Neuron (in vitro differentiated cells): ENCODE data around the gene AGBL5.
A peak's percentile ranks its signal among the peaks of the same experiment; 100 is the strongest.

Source experiments
- H2AFZ ChIP-seq: one replicate; pipeline ENCODE4 v1.6.1; 2013; ENCODE audit warnings: low read depth, mild to moderate bottlenecking, inconsistent platforms, low read length, moderate library complexity
- H3K27me3 ChIP-seq: one replicate; pipeline ENCODE4 v1.6.1; 2013; ENCODE audit warnings: low read length; ENCODE audit not compliant: insufficient read depth
- H3K36me3 ChIP-seq: one replicate; pipeline ENCODE4 v1.6.1; 2013; ENCODE audit warnings: low read length; ENCODE audit not compliant: insufficient read depth
- H3K4me1 ChIP-seq: one replicate; pipeline ENCODE4 v1.6.1; 2013; ENCODE audit warnings: low read length; ENCODE audit not compliant: insufficient read depth
- H3K4me3 ChIP-seq: 2 replicates; pipeline ENCODE4 v1.5.1; 2013; ENCODE audit warnings: mild to moderate bottlenecking, low read length, moderate library complexity
- H3K9me3 ChIP-seq: one replicate; pipeline ENCODE4 v1.6.1; 2013; ENCODE audit warnings: low read length

AGBL5 gene

DNA sequence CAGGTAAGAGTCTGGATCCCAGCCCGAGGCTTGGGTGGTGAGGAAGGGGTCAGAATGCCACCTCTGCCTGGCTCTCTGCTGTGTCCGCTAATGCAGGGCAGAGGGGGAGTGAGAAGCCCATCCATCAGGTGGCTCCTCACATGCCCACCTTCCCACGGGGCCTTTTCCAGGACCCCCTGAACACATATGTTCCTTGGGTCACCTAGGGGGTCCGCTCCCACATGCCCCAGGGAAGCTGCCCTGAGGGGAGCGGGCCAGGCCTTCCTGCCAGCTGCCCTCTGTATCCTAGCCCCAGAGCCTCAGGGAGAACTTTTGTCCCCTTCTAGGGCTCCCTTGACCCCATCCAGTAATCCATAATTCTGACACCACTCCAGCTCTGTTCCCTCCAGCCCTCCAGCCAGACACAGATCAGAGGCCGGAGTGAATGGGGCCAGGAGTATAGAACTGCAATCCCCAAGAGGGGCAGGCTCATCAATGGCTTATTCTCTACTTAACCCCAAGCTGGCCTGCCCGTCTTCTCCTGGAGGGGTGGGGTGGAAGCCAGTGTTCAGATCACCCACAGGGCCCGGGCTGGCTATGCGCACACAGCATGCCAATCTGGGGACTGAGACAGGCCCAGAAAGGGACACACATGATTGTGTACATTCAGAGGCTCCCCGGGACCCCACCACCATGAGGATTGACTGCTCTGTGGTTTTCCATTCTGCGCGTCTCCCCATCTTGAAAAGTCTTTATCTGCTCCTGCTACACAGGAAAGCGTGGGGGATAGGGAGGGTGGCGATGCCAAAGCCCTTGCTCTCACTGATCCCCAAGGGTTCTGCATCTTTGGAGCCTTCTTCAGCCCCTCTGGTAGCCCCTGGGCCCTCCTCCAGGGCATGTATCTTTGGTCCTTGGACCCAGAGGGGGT is 28.0 kb downstream of the AGBL5 start:
- Histone ChIP-seq H3K27me3 (no peaks in the 10 kb centered on the region), H3K4me1 (peaks cover 29% of the 10 kb centered on the region), H3K36me3 (no peaks in the 10 kb centered on the region), H3K4me3 (no peak overlapping the region), H2AFZ (no peak overlapping the region), H3K9me3 (no peaks in the 10 kb centered on the region)

DNA sequence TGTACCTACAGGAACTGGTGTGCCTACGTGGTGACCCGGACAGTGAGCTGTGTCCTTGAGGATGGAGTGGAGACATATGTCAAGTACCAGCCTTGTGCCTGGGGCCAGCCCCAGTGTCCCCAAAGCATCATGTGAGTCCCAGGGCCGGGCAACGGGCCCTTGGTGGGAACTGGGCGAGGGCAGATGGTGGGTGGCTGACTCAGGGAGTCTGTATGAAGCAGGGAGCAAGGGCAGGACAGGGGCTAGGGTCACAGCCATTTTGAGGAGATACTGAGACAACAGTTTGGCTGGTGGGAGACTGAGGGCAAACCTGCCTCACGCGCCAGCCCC is 28.6 kb downstream of the AGBL5 start:
- Histone ChIP-seq H3K36me3 (no peaks in the 10 kb centered on the region), H2AFZ (no peak overlapping the region), H3K9me3 (no peaks in the 10 kb centered on the region), H3K4me1 (peaks cover 29% of the 10 kb centered on the region), H3K27me3 (no peaks in the 10 kb centered on the region), H3K4me3 (no peak overlapping the region)

DNA sequence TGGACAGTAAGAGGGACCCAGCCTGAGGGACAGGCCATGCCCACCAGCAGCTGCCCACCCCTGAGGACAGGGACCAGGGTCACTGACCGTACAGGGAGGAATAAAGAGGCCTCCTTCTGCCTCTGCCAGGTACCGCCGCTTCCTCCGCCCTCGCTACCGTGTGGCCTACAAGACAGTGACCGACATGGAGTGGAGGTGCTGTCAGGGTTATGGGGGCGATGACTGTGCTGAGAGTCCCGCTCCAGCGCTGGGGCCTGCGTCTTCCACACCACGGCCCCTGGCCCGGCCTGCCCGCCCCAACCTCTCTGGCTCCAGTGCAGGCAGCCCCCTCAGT is 29.1 kb downstream of the AGBL5 start:
- Histone ChIP-seq H3K27me3 (no peaks in the 10 kb centered on the region), H3K4me1 (peaks cover 32% of the 10 kb centered on the region), H2AFZ (no peak overlapping the region), H3K9me3 (no peaks in the 10 kb centered on the region), H3K4me3 (no peak overlapping the region), H3K36me3 (no peaks in the 10 kb centered on the region)

DNA sequence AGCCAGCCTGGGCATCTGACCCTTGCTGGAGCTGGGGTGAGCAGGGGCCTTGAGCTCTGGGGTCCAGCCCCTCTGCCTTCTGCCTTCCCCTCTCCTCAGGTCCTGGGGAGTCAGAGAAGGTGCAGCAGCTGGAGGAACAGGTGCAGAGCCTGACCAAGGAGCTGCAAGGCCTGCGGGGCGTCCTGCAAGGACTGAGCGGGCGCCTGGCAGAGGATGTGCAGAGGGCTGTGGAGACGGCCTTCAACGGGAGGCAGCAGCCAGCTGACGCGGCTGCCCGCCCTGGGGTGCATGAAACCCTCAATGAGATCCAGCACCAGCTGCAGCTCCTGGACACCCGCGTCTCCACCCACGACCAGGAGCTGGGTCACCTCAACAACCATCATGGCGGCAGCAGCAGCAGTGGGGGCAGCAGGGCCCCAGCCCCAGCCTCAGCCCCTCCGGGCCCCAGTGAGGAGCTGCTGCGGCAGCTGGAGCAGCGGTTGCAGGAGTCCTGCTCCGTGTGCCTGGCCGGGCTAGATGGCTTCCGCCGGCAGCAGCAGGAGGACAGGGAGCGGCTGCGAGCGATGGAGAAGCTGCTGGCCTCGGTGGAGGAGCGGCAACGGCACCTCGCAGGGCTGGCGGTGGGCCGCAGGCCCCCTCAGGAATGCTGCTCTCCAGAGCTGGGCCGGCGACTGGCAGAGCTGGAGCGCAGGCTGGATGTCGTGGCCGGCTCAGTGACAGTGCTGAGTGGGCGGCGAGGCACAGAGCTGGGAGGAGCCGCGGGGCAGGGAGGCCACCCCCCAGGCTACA is 30.7 kb downstream of the AGBL5 start:
- no peak overlapping the region for H2AFZ ChIP-seq
- H3K4me1 ChIP-seq: peaks cover 24% of the 10 kb centered on the region
- no peaks in the 10 kb centered on the region for H3K36me3 ChIP-seq
- H3K9me3 ChIP-seq: no peaks in the 10 kb centered on the region
- H3K27me3 ChIP-seq: no peaks in the 10 kb centered on the region
- H3K4me3 ChIP-seq: no peak overlapping the region

DNA sequence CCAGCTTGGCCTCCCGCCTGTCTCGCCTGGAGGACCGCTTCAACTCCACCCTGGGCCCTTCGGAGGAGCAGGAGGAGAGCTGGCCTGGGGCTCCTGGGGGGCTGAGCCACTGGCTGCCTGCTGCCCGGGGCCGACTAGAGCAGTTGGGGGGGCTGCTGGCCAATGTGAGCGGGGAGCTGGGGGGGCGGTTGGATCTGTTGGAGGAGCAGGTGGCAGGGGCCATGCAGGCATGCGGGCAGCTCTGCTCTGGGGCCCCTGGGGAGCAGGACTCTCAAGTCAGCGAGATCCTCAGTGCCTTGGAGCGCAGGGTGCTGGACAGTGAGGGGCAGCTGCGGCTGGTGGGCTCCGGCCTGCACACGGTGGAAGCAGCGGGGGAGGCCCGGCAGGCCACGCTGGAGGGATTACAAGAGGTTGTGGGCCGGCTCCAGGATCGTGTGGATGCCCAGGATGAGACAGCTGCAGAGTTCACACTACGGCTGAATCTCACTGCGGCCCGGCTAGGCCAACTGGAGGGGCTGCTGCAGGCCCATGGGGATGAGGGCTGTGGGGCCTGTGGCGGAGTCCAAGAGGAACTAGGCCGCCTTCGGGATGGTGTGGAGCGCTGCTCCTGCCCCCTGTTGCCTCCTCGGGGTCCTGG is 31.4 kb downstream of the AGBL5 start:
- no peak overlapping the region for H3K4me3 ChIP-seq
- no peaks in the 10 kb centered on the region for H3K9me3 ChIP-seq
- no peaks in the 10 kb centered on the region for H3K36me3 ChIP-seq
- H2AFZ ChIP-seq: no peak overlapping the region
- H3K4me1 ChIP-seq: peaks cover 26% of the 10 kb centered on the region
- no peaks in the 10 kb centered on the region for H3K27me3 ChIP-seq

DNA sequence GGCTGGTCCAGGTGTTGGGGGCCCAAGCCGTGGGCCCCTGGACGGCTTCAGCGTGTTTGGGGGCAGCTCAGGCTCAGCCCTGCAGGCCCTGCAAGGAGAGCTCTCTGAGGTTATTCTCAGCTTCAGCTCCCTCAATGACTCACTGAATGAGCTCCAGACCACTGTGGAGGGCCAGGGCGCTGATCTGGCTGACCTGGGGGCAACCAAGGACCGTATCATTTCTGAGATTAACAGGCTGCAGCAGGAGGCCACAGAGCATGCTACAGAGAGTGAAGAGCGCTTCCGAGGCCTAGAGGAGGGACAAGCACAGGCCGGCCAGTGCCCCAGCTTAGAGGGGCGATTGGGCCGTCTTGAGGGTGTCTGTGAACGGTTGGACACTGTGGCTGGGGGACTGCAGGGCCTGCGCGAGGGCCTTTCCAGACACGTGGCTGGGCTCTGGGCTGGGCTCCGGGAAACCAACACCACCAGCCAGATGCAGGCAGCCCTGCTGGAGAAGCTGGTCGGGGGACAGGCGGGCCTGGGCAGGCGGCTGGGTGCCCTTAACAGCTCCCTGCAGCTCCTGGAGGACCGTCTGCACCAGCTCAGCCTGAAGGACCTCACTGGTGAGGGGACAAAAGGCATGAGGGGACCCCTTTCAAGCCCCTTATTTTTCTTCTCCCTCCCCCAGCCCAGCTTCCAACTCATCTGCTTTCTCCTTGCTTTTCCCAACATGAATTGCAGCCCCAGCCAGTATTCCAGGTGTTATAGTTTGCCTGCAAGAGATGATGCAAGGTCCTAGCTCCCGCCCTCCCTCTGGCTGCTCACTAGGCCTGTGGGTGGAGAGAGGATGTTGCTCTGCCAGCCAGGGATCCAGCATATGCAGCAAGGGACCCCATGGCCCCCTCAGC is 32.2 kb downstream of the AGBL5 start:
- peaks cover 21% of the 10 kb centered on the region for H3K4me1 ChIP-seq
- no peak overlapping the region for H3K4me3 ChIP-seq
- H2AFZ ChIP-seq: no peak overlapping the region
- H3K36me3 ChIP-seq: no peaks in the 10 kb centered on the region
- H3K27me3 ChIP-seq: no peaks in the 10 kb centered on the region
- H3K9me3 ChIP-seq: no peaks in the 10 kb centered on the region

DNA sequence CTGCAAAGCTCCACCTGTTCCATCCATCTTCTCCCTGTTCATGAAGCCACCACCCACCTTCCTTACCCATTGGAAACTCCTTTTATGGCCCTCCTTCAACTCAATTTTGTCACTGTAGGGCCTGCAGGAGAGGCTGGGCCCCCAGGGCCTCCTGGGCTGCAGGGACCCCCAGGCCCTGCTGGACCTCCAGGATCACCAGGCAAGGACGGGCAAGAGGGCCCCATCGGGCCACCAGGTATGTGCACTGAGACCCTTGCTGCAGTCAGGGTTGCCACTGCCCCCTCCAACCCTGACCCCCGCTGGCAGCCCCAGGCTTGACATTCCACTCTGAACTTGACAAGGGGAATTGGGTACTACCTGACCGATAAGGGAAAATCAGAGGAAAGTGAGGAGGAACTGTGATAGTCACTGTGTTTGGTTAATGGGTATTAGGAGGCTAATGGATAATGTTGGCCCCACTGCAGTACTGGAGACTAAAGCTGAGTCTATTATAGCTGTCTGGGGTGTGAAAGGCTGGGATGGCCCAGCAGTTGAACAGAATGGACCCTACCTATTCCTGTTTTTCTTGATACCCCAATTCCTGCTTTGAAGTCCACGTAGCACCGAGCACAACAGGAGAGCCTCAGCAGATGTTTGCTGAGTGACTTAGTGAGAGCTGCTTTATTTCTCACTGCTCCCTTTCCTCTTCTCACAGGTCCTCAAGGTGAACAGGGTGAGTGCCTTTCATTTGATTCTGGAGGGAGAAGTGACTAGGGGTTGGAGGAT is 33.0 kb downstream of the AGBL5 start:
- no peaks in the 10 kb centered on the region for H3K9me3 ChIP-seq
- H3K27me3 ChIP-seq: no peaks in the 10 kb centered on the region
- H2AFZ ChIP-seq: no peak overlapping the region
- H3K4me1 ChIP-seq: peaks cover 20% of the 10 kb centered on the region
- no peaks in the 10 kb centered on the region for H3K36me3 ChIP-seq
- no peak overlapping the region for H3K4me3 ChIP-seq

DNA sequence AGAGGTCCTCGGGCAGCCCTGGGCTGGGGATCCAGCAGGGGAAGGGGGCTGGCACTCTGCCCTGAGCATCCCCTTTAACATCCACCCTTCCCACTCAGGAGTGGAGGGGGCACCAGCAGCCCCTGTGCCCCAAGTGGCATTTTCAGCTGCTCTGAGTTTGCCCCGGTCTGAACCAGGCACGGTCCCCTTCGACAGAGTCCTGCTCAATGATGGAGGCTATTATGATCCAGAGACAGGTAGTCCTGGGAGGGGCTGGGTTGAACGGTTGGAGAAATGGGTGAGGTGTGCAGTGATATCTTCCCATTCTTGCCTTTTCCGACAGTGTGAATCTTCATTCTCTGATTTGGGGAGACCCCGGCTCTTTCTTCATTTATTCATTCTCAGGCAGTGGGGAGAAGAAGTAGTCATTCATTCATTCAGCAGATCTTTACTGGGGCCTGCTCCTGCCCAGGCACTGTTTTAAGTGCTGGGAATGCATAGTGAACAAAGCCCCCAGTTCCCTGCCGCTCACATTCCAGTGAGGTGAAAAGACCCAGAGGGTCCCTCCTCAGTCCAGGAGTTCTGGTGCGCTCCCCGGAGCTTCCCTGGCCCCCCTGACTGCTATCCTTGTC is 33.7 kb downstream of the AGBL5 start:
- Histone ChIP-seq H2AFZ (peak overlapping the region; percentile 78), H3K9me3 (no peaks in the 10 kb centered on the region), H3K4me3 (peak overlapping the region; percentile 89), H3K27me3 (no peaks in the 10 kb centered on the region), H3K36me3 (no peaks in the 10 kb centered on the region), H3K4me1 (peaks cover 20% of the 10 kb centered on the region)

DNA sequence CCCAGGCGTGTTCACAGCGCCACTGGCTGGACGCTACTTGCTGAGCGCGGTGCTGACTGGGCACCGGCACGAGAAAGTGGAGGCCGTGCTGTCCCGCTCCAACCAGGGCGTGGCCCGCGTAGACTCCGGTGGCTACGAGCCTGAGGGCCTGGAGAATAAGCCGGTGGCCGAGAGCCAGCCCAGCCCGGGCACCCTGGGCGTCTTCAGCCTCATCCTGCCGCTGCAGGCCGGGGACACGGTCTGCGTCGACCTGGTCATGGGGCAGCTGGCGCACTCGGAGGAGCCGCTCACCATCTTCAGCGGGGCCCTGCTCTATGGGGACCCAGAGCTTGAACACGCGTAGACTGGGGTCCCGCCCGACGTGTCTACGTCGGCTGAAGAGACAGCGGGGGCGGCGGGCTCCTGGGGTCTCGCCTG is 34.2 kb downstream of the AGBL5 start:
- H3K4me3 ChIP-seq: peak overlapping the region; percentile 89
- H2AFZ ChIP-seq: peak overlapping the region; percentile 78
- H3K36me3 ChIP-seq: no peaks in the 10 kb centered on the region
- H3K9me3 ChIP-seq: no peaks in the 10 kb centered on the region
- peaks cover 19% of the 10 kb centered on the region for H3K4me1 ChIP-seq
- H3K27me3 ChIP-seq: no peaks in the 10 kb centered on the region

DNA sequence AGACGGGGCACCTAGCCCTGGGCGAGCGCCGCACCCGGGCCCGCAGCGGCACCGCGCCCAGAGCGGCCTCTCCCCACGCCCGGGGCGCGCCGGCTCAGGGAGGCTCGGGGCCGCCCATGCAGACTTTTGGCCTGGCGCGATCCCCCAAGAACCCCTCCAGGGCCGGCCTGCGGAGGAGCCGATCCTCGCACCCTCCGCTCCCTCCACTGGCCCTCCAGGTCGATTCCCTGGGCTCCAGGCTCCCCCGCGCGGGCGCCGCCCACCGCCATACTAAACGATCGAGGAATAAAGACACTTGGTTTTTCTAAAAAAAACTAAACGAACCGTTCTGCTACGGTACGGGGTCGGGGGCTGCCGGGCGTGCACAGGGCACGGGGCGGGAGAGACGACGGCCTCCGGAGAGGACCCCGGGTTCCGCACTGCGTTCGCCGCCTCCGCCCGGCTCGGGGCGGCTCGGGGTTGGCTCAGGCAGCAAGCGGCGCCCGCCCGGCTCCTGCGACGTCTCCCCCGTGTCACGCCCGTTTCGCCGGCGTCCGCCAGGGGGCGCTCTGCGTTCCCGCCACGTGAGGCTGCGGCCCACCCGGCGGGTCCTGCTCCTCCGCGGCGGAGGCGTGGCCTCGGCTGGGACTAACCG is 34.7 kb downstream of the AGBL5 start:
- Histone ChIP-seq H3K9me3 (no peaks in the 10 kb centered on the region), H3K36me3 (no peaks in the 10 kb centered on the region), H3K4me3 (peak overlapping the region; percentile 89), H3K4me1 (peaks cover 15% of the 10 kb centered on the region), H2AFZ (peak overlapping the region; percentile 78), H3K27me3 (no peaks in the 10 kb centered on the region)

DNA sequence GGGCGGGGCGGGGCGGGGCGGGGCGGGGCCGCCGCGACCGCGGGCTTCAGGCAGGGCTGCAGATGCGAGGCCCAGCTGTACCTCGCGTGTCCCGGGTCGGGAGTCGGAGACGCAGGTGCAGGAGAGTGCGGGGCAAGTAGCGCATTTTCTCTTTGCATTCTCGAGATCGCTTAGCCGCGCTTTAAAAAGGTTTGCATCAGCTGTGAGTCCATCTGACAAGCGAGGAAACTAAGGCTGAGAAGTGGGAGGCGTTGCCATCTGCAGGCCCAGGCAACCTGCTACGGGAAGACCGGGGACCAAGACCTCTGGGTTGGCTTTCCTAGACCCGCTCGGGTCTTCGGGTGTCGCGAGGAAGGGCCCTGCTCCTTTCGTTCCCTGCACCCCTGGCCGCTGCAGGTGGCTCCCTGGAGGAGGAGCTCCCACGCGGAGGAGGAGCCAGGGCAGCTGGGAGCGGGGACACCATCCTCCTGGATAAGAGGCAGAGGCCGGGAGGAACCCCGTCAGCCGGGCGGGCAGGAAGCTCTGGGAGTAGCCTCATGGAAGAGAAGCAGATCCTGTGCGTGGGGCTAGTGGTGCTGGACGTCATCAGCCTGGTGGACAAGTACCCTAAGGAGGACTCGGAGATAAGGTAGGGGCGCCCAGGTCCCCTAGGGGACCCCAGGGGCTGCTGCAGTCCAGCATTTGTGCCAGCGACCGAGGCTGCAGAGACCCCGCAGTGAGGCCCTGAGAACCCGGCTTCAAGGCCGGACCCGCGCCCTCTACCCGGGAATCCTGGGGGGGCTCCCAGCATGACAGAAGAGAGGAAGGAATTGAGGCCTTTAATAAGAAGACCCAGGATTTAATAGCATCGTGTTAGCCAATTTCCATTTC is 35.5 kb downstream of the AGBL5 start, which contains the start of gene KHK:
TSS of gene KHK (plus strand) at position 49 of the 870 bp plus-strand sequence. CDS start at position 537, 488 bp downstream.
- no peaks in the 10 kb centered on the region for H3K36me3 ChIP-seq
- H3K27me3 ChIP-seq: no peaks in the 10 kb centered on the region
- peaks cover 10% of the 10 kb centered on the region for H3K4me1 ChIP-seq
- H3K9me3 ChIP-seq: no peaks in the 10 kb centered on the region
- H3K4me3 ChIP-seq: peak within 1 kb of the TSS; percentile 89
- peak within 1 kb of the TSS; percentile 78 for H2AFZ ChIP-seq
